Lung (tissue), 12 donors: ENCODE measurements around the gene DCLK1. TPM values are rescaled to one million over a fixed set of nuclear protein-coding genes. Genes with fewer than 3 reads are reported as not detected.

Source experiments
- ATAC-seq: fragments of 200-7000 bp; cut with Tn5 transposase; one replicate; pipeline ENCODE4 v1.9.1; 2020; ENCODE audit warnings: moderate number of reproducible peaks; ENCODE audit not compliant: insufficient read depth, low FRiP score
- DNase-seq, 3 donors: peaks; one replicate each; pipeline ENCODE4 v3.0.0-alpha.2; 2013 to 2017
- H3K27ac ChIP-seq, 2 donors: one replicate each; pipeline ENCODE4 v1.5.1; 2013; ENCODE audit warnings: mild to moderate bottlenecking in 2 of 2, moderate library complexity in 2 of 2, control low read depth in 1 of 2, inconsistent platforms in 1 of 2, low read depth in 1 of 2, low read length in 1 of 2
- H3K27me3 ChIP-seq, 3 donors: one replicate each; pipeline ENCODE4 v1.5.1; 2013; ENCODE audit warnings: low read length in 2 of 3; ENCODE audit not compliant: control insufficient read depth in 3 of 3, insufficient read depth in 3 of 3
- H3K36me3 ChIP-seq, 4 donors: one replicate each; pipeline ENCODE4 v1.5.1; 2013; ENCODE audit warnings: low read length in 4 of 4, mild to moderate bottlenecking in 1 of 4, moderate library complexity in 1 of 4; ENCODE audit not compliant: control insufficient read depth in 4 of 4, insufficient read depth in 4 of 4
- H3K4me1 ChIP-seq, 5 donors: one replicate each; pipeline ENCODE4 v1.5.1; 2013; ENCODE audit warnings: low read length in 5 of 5, mild to moderate bottlenecking in 2 of 5, moderate library complexity in 1 of 5; ENCODE audit not compliant: control insufficient read depth in 5 of 5, insufficient read depth in 5 of 5
- H3K4me3 ChIP-seq: one replicate; pipeline ENCODE4 v1.5.1; 2013; ENCODE audit warnings: mild to moderate bottlenecking, control low read depth, moderate library complexity
- H3K9ac ChIP-seq, 2 donors: one replicate each; pipeline ENCODE4 v1.5.1; 2013; ENCODE audit warnings: low read length in 2 of 2, control low read depth in 1 of 2; ENCODE audit not compliant: insufficient read depth in 1 of 2
- H3K9me3 ChIP-seq, 4 donors: one replicate each; pipeline ENCODE4 v1.5.1; 2013; ENCODE audit warnings: low read length in 3 of 4, mild to moderate bottlenecking in 1 of 4, moderate library complexity in 1 of 4; ENCODE audit not compliant: control insufficient read depth in 4 of 4, insufficient read depth in 3 of 4
- CTCF ChIP-seq: IDR thresholded peaks from 2 replicates; pipeline ENCODE4 v1.5.1; 2012; ENCODE audit warnings: mild to moderate bottlenecking; ENCODE audit errors: control extremely low read depth, extremely low read depth
- WGBS, 2 donors: extraction: QIAGEN DNeasy Blood & Tissue Kit; methylation state at CpG; one replicate each; pipeline ENCODE4 v1.1.7; 2013; 5-methylcytosine and 5-hydroxymethylcytosine counted together
- polyA plus RNA-seq, 2 donors: library from polyadenylated mRNA; stranded (reverse); fragments of 200-250 nt; gene quantifications; one replicate each; pipeline ENCODE4 v1.2.1, GENCODE V29; 2013
- total RNA-seq, 2 donors: library from RNA; depleted of rRNA in 1 of 2; stranded (reverse); fragments of >200 nt in 1 of 2; gene quantifications; one replicate each; pipeline ENCODE4 v1.2.1, GENCODE V29; 2014 to 2021
- donor health status: control.
- donor health status: control.
- donor health status: Bipolar disorder and iron deficiency.
- donor health status: healthy.
- donor health status: DM: yes; HTN: yes; CAD: no.

The DCLK1 gene
- total and polyA plus RNA-seq, 4 donors, result 1.2 to 23.5 (median 7.0) TPM

DNA sequence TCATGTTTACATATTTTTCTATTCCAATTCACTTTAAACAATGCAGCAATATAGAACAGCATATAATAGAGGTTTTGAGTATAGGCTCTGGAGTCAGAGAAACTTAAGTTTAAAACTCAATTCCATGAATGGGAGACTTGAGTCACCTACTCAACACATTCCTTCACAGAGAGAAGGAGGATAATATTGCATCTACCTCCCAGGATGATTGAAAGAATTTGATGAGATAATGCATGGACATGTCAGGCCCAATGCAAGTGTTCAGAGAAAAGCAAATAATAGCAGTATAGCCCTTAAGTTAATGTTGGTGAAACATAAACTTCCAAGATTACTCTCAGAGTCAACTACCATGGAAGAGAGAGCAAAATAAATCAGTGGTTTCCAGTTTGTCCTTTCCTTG lies 170.2 kb downstream of the DCLK1 start:
- Histone ChIP-seq H3K4me3 (no peak overlapping the region), H3K36me3 (no peaks in the 10 kb centered on the region), H3K4me1 (peaks cover 0 to 21% (median 6%) of the 10 kb centered on the region in 5 donors), H3K27ac (no peak overlapping the region), H3K9ac (no peak overlapping the region), H3K9me3 (no peaks in the 10 kb centered on the region), H3K27me3 (no peaks in the 10 kb centered on the region)
- no peak for ATAC-seq
- no peak for TF ChIP-seq CTCF
- no peak for DNase-seq

DNA sequence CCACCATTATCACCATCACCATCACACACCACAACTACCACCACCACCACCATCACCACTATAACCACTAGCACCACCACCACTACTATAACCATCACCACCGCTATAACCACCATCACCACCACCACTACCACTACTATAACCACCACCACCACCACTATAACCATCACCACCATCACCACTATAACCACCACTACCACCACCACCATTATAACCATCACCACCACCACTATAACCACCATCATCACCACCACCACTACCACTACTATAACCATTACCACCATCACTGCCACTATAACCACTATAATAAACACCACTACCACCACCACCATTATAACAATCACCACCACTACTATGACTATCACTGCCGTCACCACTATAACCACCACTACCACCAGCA lies 173.2 kb downstream of the DCLK1 start:
- ATAC-seq (peak; percentile 54), DNase-seq (no peak)
- TF ChIP-seq CTCF, result no peak
- Histone ChIP-seq H3K4me1 (peaks cover 0 to 6% (median 0%) of the 10 kb centered on the region in 5 donors), H3K9me3 (no peaks in the 10 kb centered on the region), H3K9ac (no peak overlapping the region), H3K36me3 (no peaks in the 10 kb centered on the region), H3K27me3 (no peaks in the 10 kb centered on the region), H3K27ac (no peak overlapping the region), H3K4me3 (no peak overlapping the region)
- 98 to 100% methylated on average over 2 of the region's 2 CpGs for WGBS, 2 donors

GRCh38 chr13:35957241-35957731 lies 173.9 kb downstream of the DCLK1 start:
- H3K4me1 ChIP-seq, result peaks cover 0 to 6% (median 0%) of the 10 kb centered on the region in 5 donors
- H3K4me3 ChIP-seq, result no peak overlapping the region
- no peak overlapping the region for H3K9ac ChIP-seq
- no peak for TF ChIP-seq CTCF
- 54 to 66% methylated on average over 1 of the region's 1 CpG for WGBS, 2 donors
- H3K27ac ChIP-seq, result no peak overlapping the region
- H3K36me3 ChIP-seq, result no peaks in the 10 kb centered on the region
- ATAC-seq, result no peak
- DNase-seq, result peak in 2 of 3 donors; percentile 39 to 61
- H3K27me3 ChIP-seq, result no peaks in the 10 kb centered on the region
- no peaks in the 10 kb centered on the region for H3K9me3 ChIP-seq

DNA sequence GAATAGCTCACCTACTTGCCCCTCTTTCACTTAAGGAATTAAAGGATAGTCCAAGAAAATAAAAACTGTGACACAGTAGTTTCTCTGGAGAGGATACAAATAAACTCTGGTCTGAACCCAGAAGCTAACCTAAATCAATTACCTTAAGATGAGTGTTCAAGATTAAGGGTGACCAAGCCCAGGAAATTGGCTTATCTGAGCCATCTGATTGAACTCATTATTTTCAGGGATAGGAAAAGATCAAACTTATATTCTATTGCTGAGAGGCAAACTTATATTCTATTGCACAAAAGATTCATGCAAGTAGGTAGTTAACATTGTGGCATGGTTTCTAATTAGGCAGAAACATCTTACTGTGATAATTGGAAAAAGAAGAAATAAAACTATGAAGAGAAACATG lies 175.1 kb downstream of the DCLK1 start:
- no peak for TF ChIP-seq CTCF
- no peak for ATAC-seq
- no peak for DNase-seq
- Histone ChIP-seq H3K27ac (no peak overlapping the region), H3K27me3 (no peaks in the 10 kb centered on the region), H3K4me1 (peaks cover 0 to 6% (median 0%) of the 10 kb centered on the region in 5 donors), H3K4me3 (no peak overlapping the region), H3K9ac (no peak overlapping the region), H3K36me3 (no peaks in the 10 kb centered on the region), H3K9me3 (no peaks in the 10 kb centered on the region)
